Measurements from ENCODE around the gene KRT32.

GRCh38 chr17:41424111-41424635, 43.0 kb downstream of the KRT32 start, which contains the start of gene KRT37:
- TF ChIP-seq CTCF (IDR thresholded peaks at IDR 0.05), result no peak
- no peak for TF ChIP-seq POLR2AphosphoS5 (IDR thresholded peaks at IDR 0.05)
- no peak for TF ChIP-seq POLR2A (IDR thresholded peaks at IDR 0.05)
